HL-60/S4 treated with phorbol 12-myristate 13-acetate at 8.2 ng/mL for 4 days and 3 days (cell line): ENCODE results near the gene CTNND2.

Experiments
- in situ Hi-C: fragments of 300-500 bp; cut with MboI; formaldehyde crosslinking; loops from 2 replicates; pipeline ENCODE4 v1.15.0; 2022; ENCODE audit warnings: low sequenced_read_pairs

Gene CTNND2

DNA sequence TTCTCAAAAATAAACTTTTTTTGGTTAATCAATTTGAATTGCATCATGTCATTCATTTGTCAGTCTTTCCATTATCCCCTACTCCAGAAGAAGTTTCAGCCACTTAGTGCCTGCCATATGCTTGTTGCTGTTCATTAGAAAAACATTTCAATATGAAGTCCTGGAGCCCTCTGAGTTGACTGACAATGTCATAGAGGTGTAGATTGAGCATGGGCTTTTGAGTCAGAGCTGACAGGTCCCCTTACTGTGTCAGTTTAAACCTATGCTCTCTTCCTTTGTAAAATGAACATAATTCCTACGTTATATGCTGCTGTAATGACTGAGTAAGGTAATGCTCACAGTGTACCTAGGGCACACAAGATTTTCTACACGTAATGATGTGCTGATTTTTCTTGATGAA is 114.0 kb downstream of the CTNND2 start:
- in situ Hi-C loops, result no loop called here

DNA sequence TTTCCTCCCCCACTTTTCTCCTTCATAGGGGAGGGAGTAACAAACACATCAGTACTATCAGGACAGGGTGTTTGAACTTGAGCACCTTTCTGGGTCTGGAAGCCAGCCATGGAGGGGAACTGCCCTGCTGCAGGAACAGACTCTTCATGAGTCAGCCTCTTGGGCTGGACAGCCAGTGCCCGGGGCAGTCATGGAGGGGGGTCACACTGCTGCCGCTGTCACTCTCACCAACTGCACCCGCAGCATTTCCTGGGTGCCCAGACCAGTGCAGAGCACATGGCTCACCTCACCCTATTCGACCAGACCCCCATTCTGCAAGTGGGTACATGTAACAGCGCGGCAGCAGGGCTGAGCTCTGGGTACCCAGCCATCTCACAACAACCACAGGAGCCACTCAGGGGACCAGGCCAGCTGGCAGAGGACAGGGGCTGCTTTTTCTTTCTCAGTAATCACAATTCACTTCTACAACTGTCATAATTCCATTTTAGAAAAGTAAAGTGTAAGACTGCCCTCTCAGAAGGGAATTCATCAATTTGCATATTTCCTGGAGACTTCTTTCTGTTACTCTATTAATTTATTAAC is 118.4 kb downstream of the CTNND2 start:
- in situ Hi-C loops, result no loop called here

DNA sequence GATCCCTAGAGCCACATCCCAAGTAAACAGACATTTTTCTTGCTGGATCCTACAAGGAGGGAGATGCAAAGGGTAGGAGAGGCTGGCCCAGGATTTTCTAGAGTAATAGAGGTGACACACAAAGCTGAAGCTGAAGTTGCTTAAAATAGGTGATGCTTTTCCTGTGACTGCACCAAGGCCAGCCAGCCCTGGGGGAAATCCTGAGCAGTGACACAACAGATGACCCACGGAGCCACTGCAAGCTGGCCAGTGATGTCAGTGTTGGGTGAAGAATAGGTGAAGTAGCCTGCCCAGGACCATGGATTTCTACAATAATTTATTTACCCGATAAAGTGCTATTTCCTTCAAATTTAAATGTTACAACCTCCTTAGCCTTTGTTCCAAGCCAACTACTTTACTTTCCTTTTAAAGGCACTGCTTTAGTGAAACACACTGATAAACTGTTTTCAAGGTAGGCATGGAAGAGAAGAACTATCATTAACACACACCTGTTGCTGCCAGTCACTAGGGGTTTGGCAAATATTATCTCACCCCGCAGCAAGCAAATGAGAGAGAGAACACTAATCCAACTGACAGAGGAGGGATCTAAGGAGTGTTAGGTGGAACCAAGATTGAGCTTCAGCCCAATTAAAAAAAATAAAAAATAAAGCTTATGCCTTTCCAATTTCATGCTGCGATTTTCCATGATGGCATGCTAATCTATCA is 123.5 kb downstream of the CTNND2 start:
- in situ Hi-C loops, result no loop called here

DNA sequence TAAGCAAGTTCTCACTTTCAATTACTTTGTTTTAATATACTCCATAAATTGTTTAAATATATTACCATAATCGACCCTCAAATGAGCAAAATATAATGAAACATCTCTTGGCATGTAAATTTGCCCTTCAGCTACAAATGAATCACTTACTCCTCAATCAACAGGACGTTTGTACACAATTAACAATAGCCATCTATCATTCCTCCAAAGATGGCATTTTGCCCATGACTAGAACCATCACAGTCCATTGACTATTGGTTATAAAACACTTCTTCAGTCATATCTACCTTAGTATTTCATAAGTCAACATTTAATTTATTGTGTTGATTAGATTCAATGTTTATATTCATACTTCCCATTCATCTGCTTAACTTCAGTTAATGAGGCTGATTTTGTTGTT is 127.2 kb downstream of the CTNND2 start:
- in situ Hi-C loops, result no loop called here

DNA sequence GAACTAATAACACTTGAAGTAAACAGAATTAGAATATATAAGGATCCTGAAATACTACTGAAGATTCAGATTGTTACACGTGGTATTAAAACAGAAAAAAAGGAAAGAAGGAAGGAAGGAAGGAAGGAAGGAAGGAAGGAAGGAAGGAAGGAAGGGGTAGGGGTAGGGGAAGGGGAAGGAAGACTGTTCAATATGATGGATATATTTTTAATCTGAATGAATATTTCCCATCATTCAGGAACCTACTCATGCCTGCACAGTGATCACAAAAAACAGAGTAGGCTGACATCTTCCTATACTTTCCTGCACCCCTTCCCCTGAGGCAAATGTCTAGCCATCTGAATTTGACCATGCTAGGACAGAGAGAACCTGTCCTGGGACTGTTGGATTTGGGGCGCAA is 133.9 kb downstream of the CTNND2 start:
- in situ Hi-C loops, result no loop called here

DNA sequence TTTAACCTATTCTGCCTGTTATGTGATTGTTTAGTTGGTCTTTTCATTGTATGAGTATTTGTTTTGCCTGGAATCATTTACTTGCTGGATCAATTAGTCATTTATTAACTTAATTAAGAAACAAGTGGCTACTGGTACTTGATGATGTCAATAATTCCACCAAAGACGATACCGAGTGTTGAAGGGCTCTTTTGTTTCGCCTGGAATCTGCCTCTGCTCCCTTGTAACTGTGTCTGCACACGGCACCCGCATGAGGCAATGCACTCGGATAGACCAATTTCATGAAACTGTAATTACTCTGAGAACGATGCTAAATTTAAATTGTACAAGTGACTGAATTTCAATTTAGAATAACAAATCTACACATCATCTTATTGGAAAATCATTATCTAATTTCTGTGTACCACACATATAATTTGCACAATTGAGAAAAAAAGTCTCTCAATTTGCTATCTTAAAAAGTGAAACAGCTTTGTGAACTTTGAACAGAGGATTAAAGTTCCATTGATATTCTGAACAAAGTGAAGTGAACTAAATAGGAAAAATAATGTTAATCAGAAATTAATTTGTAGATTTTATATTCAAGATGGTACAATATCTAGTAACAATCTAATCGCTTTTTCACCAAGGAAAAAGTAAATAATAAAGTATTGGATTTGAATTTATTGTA is 143.2 kb downstream of the CTNND2 start:
- in situ Hi-C loops, result no loop called here

GRCh38 chr5:11758321-11758720 is 145.9 kb downstream of the CTNND2 start:
- in situ Hi-C loops, result no loop called here

- in situ Hi-C loops, result no loop called here
Observed at GRCh38 chr5:11757661-11758060, 146.6 kb downstream of the CTNND2 start.

GRCh38 chr5:11737010-11737409 is 167.2 kb downstream of the CTNND2 start:
- in situ Hi-C loops, result no loop called here

DNA sequence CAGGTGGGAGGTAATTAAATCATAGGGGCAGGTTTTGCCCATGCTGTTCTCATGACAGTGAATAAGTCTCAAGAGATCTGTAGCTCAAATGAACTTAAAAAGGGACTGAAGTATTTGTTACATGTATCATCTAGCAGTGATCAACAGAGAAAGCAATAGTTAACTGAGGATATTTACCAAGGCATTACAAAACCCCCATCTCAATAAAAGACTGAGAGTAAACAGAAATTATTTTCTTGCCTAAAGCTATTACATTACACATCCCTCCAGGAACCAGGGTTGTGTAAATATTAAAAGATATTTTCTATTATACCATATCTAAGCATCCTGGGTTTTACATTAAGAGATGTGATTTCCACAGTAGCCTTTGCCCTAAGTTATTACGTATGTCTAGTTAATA is 169.9 kb downstream of the CTNND2 start:
- in situ Hi-C loops, result no loop called here

GRCh38 chr5:11733840-11734192 is 170.4 kb downstream of the CTNND2 start:
- in situ Hi-C loops, result no loop called here

DNA sequence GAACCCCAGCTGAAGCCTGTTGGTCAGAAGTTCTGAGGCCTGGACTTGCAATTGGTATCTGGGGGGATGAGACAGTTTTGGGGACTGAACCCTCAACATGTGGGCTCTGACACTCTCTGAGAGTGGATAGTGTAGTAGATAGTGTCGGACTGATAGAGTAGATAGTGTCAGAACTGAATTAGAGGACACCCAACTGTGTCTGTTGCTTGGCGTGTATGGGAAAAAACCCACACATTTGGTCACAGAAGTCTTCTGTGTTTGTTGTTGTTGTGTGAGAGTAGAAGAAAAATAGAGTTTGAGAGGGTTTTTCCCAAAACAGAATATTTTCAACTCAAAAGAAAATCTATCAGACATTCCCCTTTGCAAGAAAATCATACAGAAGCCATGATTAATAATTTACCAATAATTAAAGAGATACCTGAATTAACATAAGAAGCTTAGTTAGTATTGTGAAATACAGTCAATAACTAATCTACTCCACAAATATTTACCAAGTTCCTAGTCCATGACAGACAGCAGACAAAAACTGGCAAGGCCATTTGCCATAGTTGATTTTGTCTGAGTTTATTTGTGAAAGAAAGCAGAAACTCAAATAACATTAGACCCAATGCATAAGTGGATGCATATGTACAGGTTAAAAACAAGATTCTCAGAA is 170.9 kb downstream of the CTNND2 start:
- in situ Hi-C loops, result no loop called here

- in situ Hi-C loops, result no loop called here
Observed at GRCh38 chr5:11724940-11725339, 179.3 kb downstream of the CTNND2 start.

GRCh38 chr5:11719888-11720481 is 184.3 kb downstream of the CTNND2 start:
- in situ Hi-C loops, result no loop called here

- in situ Hi-C loops, result no loop called here
Observed at GRCh38 chr5:11715461-11716196, 188.6 kb downstream of the CTNND2 start.

- in situ Hi-C loops, result no loop called here
Observed at GRCh38 chr5:11711932-11712331, 192.3 kb downstream of the CTNND2 start.

- in situ Hi-C loops, result no loop called here
Observed at GRCh38 chr5:11709021-11709420, 195.2 kb downstream of the CTNND2 start.

DNA sequence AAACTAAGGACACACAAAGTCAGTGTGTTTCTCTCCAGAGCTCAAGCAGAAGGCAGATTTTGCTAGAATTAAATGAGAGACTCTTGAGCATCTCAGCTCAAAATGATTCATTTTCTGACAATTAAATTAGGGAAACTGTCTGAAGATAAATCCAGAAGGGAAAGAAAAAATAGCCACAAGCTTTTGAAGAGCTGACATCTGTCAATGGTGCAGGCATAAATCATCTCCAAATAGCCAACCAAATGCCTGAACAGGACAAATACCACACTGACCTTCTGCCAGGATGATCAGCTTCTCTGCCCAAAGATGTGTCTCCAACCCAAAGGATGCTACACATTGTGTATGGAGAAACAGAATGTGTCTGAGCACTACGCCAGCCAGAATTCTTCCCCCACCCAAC is 199.3 kb downstream of the CTNND2 start:
- in situ Hi-C loops, result no loop called here

GRCh38 chr5:11700391-11700790 is 203.9 kb downstream of the CTNND2 start:
- in situ Hi-C loops, result no loop called here

DNA sequence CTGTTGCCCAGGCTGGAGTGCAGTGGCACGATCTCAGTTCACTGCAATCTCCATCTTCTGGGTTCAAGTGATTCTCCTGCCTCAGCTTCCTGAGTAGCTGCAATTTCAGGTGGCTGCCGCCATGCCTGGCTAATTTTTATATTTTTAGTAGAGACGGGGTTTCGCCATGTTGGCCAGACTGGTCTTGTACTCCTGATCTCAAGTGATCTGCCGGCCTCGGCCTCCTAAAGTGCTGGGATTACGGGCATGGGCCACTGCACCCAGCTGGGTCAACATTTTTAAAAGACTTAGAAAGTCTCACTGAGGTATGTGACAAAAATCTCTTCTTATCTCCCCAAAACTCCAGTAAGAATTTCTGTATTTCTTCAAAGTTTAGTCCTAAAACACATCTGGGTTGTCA is 211.6 kb downstream of the CTNND2 start:
- in situ Hi-C loops, result no loop called here

DNA sequence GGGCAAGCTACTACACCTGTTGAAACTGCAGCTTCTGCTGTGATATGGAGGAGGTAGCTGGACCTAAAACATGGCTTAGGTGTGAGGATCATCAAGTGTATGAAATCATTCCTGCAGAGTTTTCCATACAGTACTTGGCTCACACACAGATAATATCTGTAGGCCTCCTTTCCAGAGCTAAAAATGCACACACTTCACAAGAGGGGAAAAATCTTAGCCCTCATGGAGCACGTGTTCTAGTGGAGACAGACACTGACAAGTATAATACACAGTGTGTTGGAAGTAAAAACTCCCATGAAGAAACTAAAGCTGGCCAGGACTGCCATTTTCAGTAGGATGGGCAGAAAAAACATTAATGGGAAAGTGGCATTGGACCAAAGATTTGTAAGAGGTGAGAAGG is 216.7 kb downstream of the CTNND2 start:
- in situ Hi-C loops, result no loop called here
